Ishikawa (cell line): ENCODE measurements around the gene PRKN.

ENCODE experiments used
- CEBPB ChIP-seq: IDR thresholded peaks from 2 replicates; pipeline ENCODE4 v1.6.1; 2012
- CREB1 ChIP-seq: IDR thresholded peaks from 2 replicates; pipeline ENCODE4 v1.6.1; 2012; ENCODE audit warnings: low read depth
- EGR1 ChIP-seq: IDR thresholded peaks from 2 replicates; pipeline ENCODE4 v1.6.1; 2012
- EP300 ChIP-seq: IDR thresholded peaks from 2 replicates; pipeline ENCODE4 v1.6.1; 2012; ENCODE audit warnings: borderline replicate concordance
- NFIC ChIP-seq: IDR thresholded peaks from 2 replicates; pipeline ENCODE4 v1.6.1; 2012
- RAD21 ChIP-seq: IDR thresholded peaks from 2 replicates; pipeline ENCODE4 v1.6.1; 2012; ENCODE audit warnings: low read depth
- TAF1 ChIP-seq: IDR thresholded peaks from 2 replicates; pipeline ENCODE4 v1.6.1; 2012; ENCODE audit warnings: low read depth, mild to moderate bottlenecking
- TCF12 ChIP-seq: IDR thresholded peaks from 2 replicates; pipeline ENCODE4 v1.6.1; 2012; ENCODE audit warnings: low read depth
- TEAD4 ChIP-seq: IDR thresholded peaks from 2 replicates; pipeline ENCODE4 v1.6.1; 2012
- TF ChIP-seq, protein P1 (sequence below): IDR thresholded peaks from 2 replicates; pipeline ENCODE4 v1.6.1; 2012; ENCODE audit warnings: low read depth, mild to moderate bottlenecking
- TF ChIP-seq, protein P2 (sequence below): IDR thresholded peaks from 2 replicates; pipeline ENCODE4 v1.6.1; 2012
- TF ChIP-seq, protein P3 (sequence below): IDR thresholded peaks from 2 replicates; pipeline ENCODE4 v1.6.1; 2012

DNA sequence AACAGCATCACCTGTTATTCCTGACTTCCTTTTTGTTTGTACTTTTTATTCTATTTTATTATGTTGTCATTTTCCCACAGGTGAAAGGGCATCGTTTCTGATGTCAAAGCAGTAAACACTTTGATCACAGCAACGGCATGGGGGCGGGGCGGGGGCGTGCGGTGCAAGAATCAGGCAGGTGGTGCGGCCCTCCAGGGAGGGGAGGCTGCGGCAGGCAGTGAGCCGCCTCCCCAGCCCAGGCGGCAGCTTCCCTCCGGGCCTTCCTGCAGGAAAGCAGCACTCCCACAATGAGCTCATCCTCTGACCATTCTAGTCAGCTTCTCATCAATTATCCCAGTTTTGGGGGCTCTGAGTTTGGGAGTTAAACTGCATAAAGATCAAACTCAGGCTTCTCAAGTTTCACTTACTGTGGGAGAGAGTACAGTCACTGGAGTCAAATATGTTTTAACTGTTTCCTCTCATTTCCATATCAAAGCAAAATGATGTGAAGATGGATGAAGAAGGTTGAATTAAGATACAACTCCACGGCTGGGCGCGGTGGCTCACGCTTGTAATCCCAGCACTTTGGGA, 845.3 kb downstream of the PRKN start:
- no peak for TF ChIP-seq EP300
- TF ChIP-seq, protein P1, sequence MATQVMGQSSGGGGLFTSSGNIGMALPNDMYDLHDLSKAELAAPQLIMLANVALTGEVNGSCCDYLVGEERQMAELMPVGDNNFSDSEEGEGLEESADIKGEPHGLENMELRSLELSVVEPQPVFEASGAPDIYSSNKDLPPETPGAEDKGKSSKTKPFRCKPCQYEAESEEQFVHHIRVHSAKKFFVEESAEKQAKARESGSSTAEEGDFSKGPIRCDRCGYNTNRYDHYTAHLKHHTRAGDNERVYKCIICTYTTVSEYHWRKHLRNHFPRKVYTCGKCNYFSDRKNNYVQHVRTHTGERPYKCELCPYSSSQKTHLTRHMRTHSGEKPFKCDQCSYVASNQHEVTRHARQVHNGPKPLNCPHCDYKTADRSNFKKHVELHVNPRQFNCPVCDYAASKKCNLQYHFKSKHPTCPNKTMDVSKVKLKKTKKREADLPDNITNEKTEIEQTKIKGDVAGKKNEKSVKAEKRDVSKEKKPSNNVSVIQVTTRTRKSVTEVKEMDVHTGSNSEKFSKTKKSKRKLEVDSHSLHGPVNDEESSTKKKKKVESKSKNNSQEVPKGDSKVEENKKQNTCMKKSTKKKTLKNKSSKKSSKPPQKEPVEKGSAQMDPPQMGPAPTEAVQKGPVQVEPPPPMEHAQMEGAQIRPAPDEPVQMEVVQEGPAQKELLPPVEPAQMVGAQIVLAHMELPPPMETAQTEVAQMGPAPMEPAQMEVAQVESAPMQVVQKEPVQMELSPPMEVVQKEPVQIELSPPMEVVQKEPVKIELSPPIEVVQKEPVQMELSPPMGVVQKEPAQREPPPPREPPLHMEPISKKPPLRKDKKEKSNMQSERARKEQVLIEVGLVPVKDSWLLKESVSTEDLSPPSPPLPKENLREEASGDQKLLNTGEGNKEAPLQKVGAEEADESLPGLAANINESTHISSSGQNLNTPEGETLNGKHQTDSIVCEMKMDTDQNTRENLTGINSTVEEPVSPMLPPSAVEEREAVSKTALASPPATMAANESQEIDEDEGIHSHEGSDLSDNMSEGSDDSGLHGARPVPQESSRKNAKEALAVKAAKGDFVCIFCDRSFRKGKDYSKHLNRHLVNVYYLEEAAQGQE: no peak
- TF ChIP-seq CREB1: no peak
- TF ChIP-seq EGR1: no peak
- TF ChIP-seq CEBPB: no peak
- no peak for TF ChIP-seq TEAD4
- TF ChIP-seq TCF12: no peak
- TF ChIP-seq TAF1: no peak
- TF ChIP-seq, protein P2, sequence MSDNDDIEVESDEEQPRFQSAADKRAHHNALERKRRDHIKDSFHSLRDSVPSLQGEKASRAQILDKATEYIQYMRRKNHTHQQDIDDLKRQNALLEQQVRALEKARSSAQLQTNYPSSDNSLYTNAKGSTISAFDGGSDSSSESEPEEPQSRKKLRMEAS: no peak
- TF ChIP-seq, protein P3, sequence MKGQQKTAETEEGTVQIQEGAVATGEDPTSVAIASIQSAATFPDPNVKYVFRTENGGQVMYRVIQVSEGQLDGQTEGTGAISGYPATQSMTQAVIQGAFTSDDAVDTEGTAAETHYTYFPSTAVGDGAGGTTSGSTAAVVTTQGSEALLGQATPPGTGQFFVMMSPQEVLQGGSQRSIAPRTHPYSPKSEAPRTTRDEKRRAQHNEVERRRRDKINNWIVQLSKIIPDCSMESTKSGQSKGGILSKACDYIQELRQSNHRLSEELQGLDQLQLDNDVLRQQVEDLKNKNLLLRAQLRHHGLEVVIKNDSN: no peak
- TF ChIP-seq RAD21: no peak
- no peak for TF ChIP-seq NFIC
